WTC11 (cell line): Measurements from ENCODE around the gene NELL1. TPM values are rescaled to one million over a fixed set of nuclear protein-coding genes. Genes with fewer than 3 reads are reported as not detected.

Source experiments
- ATAC-seq: fragments of 200-7000 bp; cut with Tn5 transposase; 2 replicates; pipeline ENCODE4 v1.10.0; 2021; ENCODE audit warnings: mild to moderate bottlenecking, moderate library complexity
- CTCF ChIA-PET: fragments of 300-600 bp; sonication (Branson Sonifier 250); formaldehyde crosslinking; loops from one replicate; lab custom pipeline; 2021; ENCODE audit warnings: antibody characterized with exemption; lab: Charles Lee
- POLR2A ChIA-PET: fragments of 350-600 bp; sonication (Branson Sonifier 250); formaldehyde crosslinking; loops from one replicate; lab custom pipeline; 2021; ENCODE audit warnings: antibody characterized with exemption; lab: Charles Lee
- DNase-seq: peaks from one replicate; pipeline ENCODE4 v3.0.0; 2021; ENCODE audit warnings: low spot score
- H3K27ac Mint-ChIP-seq: 2 replicates; pipeline ENCODE4 v1.8.0; 2021; ENCODE audit warnings: mixed read lengths
- H3K27me3 Mint-ChIP-seq: 2 replicates; pipeline ENCODE4 v1.8.0; 2021; ENCODE audit warnings: low read depth, mild to moderate bottlenecking, moderate library complexity, mixed read lengths
- H3K36me3 Mint-ChIP-seq: 2 replicates; pipeline ENCODE4 v1.8.0; 2021; ENCODE audit warnings: mixed read lengths
- H3K4me1 Mint-ChIP-seq: 2 replicates; pipeline ENCODE4 v1.8.0; 2022; ENCODE audit warnings: mixed read lengths
- H3K4me3 Mint-ChIP-seq: 2 replicates; pipeline ENCODE4 v1.8.0; 2021; ENCODE audit warnings: mild to moderate bottlenecking, moderate library complexity, mixed read lengths
- H3K9me3 Mint-ChIP-seq: 2 replicates; pipeline ENCODE4 v1.8.0; 2021; ENCODE audit warnings: mixed read lengths
- ATF3 ChIP-seq: sonication (generic); formaldehyde crosslinking; conservative IDR thresholded peaks from 2 replicates; pipeline ENCODE4 v1.8.1; 2022; ENCODE audit warnings: mild to moderate bottlenecking, missing genetic modification reagents
- CREB1 ChIP-seq: sonication (generic); formaldehyde crosslinking; IDR thresholded peaks from 2 replicates; pipeline ENCODE4 v1.8.0; 2023; ENCODE audit warnings: mild to moderate bottlenecking, missing genetic modification reagents
- ELF4 ChIP-seq: sonication (generic); formaldehyde crosslinking; IDR thresholded peaks from 2 replicates; pipeline ENCODE4 v1.8.1; 2022; ENCODE audit warnings: low read depth, mild to moderate bottlenecking, moderate library complexity, missing genetic modification reagents
- FOXJ3 ChIP-seq: sonication (generic); formaldehyde crosslinking; IDR thresholded peaks from 2 replicates; pipeline ENCODE4 v1.9.0; 2021; ENCODE audit warnings: missing genetic modification reagents, mild to moderate bottlenecking, borderline replicate concordance
- GTF2I ChIP-seq: fragments of 250-450 bp; sonication (Bioruptor Pico); conservative IDR thresholded peaks from 2 replicates; pipeline ENCODE4 v1.4.0; 2021; ENCODE audit warnings: mild to moderate bottlenecking
- JAZF1 ChIP-seq: fragments of 250-450 bp; sonication (Bioruptor Pico); IDR thresholded peaks from 2 replicates; pipeline ENCODE4 v1.9.0; 2021; ENCODE audit warnings: moderate library complexity, mild to moderate bottlenecking, inconsistent platforms
- JUN ChIP-seq: sonication (generic); formaldehyde crosslinking; IDR thresholded peaks from 2 replicates; pipeline ENCODE4 v1.8.0; 2023; ENCODE audit warnings: mild to moderate bottlenecking, missing genetic modification reagents
- NR1H2 ChIP-seq: sonication (generic); formaldehyde crosslinking; IDR thresholded peaks from 2 replicates; pipeline ENCODE4 v1.9.0; 2021; ENCODE audit warnings: mild to moderate bottlenecking, moderate library complexity, missing genetic modification reagents
- PRDM15 ChIP-seq: sonication (generic); formaldehyde crosslinking; IDR thresholded peaks from 2 replicates; pipeline ENCODE4 v1.8.0; 2022; ENCODE audit warnings: missing genetic modification reagents
- SMAD4 ChIP-seq: sonication (generic); formaldehyde crosslinking; IDR thresholded peaks from 2 replicates; pipeline ENCODE4 v1.8.0; 2022; ENCODE audit warnings: mild to moderate bottlenecking, missing genetic modification reagents
- SOX15 ChIP-seq: fragments of 250-450 bp; sonication (Bioruptor Pico); IDR thresholded peaks from 2 replicates; pipeline ENCODE4 v1.9.0; 2021; ENCODE audit warnings: mild to moderate bottlenecking
- USF1 ChIP-seq: sonication (generic); formaldehyde crosslinking; IDR thresholded peaks from 2 replicates; pipeline ENCODE4 v1.8.0; 2022; ENCODE audit warnings: mild to moderate bottlenecking, missing genetic modification reagents
- ZNF263 ChIP-seq: sonication (generic); formaldehyde crosslinking; IDR thresholded peaks from 2 replicates; pipeline ENCODE4 v1.8.1; 2022; ENCODE audit warnings: low read depth, mild to moderate bottlenecking, moderate library complexity, missing genetic modification reagents
- ZNF281 ChIP-seq: sonication (generic); formaldehyde crosslinking; IDR thresholded peaks from 2 replicates; pipeline ENCODE4 v1.8.0; 2023; ENCODE audit warnings: mild to moderate bottlenecking, missing genetic modification reagents
- ZNF532 ChIP-seq: fragments of 250-450 bp; sonication (Bioruptor Pico); IDR thresholded peaks from 2 replicates; pipeline ENCODE4 v1.9.0; 2021; ENCODE audit warnings: mild to moderate bottlenecking, borderline replicate concordance
- total RNA-seq: library from RNA; stranded (reverse); gene quantifications from 3 replicates; pipeline ENCODE4 v1.2.3, GENCODE V29; 2021

The NELL1 gene
- total RNA-seq, 1 experiment from 2014 or later: 1.8 TPM

- ChIA-PET POLR2A (no interaction called here), CTCF (interaction anchor here (2.0 kb wide), 1 partner anchor 15 kb away, joined by 4 read pairs; no protein-coding TSS in a partner anchor)
- Mint-ChIP-seq H3K36me3 (no peaks in the 10 kb centered on the region), H3K9me3 (0 out of 2 replicates have a peak, but pooled peaks cover 4% of the 10 kb centered on the region), H3K27ac (no peak overlapping the region), H3K4me3 (no peak overlapping the region), H3K4me1 (no peaks in the 10 kb centered on the region), H3K27me3 (no peaks in the 10 kb centered on the region)
- no peak for DNase-seq
- TF ChIP-seq JUN (CRISPR knock-in tag): no peak
- TF ChIP-seq USF1: no peak
- TF ChIP-seq SOX15 (CRISPR knock-in tag): no peak
- no peak for TF ChIP-seq NR1H2
- no peak for TF ChIP-seq CREB1
- TF ChIP-seq ELF4 (CRISPR knock-in tag): no peak
- TF ChIP-seq FOXJ3 (CRISPR knock-in tag): no peak
- TF ChIP-seq ZNF263 (CRISPR knock-in tag): no peak
- no peak for TF ChIP-seq GTF2I (CRISPR knock-in tag)
- TF ChIP-seq JAZF1: no peak
- TF ChIP-seq ATF3 (CRISPR knock-in tag): no peak
- no peak for TF ChIP-seq ZNF532 (CRISPR knock-in tag)
- TF ChIP-seq ZNF281 (CRISPR knock-in tag): no peak
- no peak for TF ChIP-seq SMAD4 (CRISPR knock-in tag)
- TF ChIP-seq PRDM15: no peak
- ATAC-seq: no peak
Observed at GRCh38 chr11:21460082-21460481, 790.7 kb downstream of the NELL1 start.
